Activated T-cell treated with anti-CD3 and anti-CD28 coated beads, Interleukin-2, amount 50 U/mL, for 72 hours (primary cell): ENCODE data around the gene TPSG1. TPM values are rescaled to one million over a fixed set of nuclear protein-coding genes. Genes with fewer than 3 reads are reported as not detected.
"Not testable (repeated sequence)": the region's sequence is repeated elsewhere in the genome, so short reads cannot be mapped to it uniquely, and the experiment has no call there.

Experiments
- ATAC-seq, 2 donors: fragments of 150-1000 bp; cut with Tn5 transposase; replicated peaks in 1 of 2; 2 replicates each; pipeline ENCODE4 v1.10.0; 2021; ENCODE audit warnings: moderate library complexity in 2 of 2, mild to moderate bottlenecking in 1 of 2
- DNase-seq, 2 donors: peaks; one replicate each; pipeline ENCODE4 v3.0.0; 2021 to 2022; ENCODE audit warnings: mixed read lengths in 1 of 2
- H3K27ac Mint-ChIP-seq: one replicate; pipeline ENCODE4 v1.8.0; 2022; ENCODE audit warnings: mild to moderate bottlenecking, moderate library complexity, mixed read lengths
- H3K27me3 Mint-ChIP-seq: one replicate; pipeline ENCODE4 v1.8.0; 2022; ENCODE audit warnings: low read depth, mixed read lengths
- H3K36me3 Mint-ChIP-seq, 2 donors: one replicate each; pipeline ENCODE4 v1.8.0; 2022; ENCODE audit warnings: mixed read lengths in 2 of 2, mild to moderate bottlenecking in 1 of 2; ENCODE audit not compliant: insufficient read depth in 2 of 2
- H3K4me1 Mint-ChIP-seq: one replicate; pipeline ENCODE4 v1.8.0; 2022; ENCODE audit warnings: low read depth, mixed read lengths
- H3K4me3 Mint-ChIP-seq, 2 donors: one replicate each; pipeline ENCODE4 v1.8.0; 2022; ENCODE audit warnings: mild to moderate bottlenecking in 2 of 2, mixed read lengths in 2 of 2, moderate library complexity in 2 of 2
- H3K9me3 Mint-ChIP-seq, 2 donors: one replicate each; pipeline ENCODE4 v1.8.0; 2022; ENCODE audit warnings: mixed read lengths in 2 of 2
- total RNA-seq, 2 donors: library from RNA; stranded (reverse); gene quantifications; one replicate each; pipeline ENCODE4 v1.2.3, GENCODE V29; 2022

The TPSG1 gene
- total RNA-seq, 2 donors from 2014 or later, result 0.32 TPM; not detected in 1

DNA sequence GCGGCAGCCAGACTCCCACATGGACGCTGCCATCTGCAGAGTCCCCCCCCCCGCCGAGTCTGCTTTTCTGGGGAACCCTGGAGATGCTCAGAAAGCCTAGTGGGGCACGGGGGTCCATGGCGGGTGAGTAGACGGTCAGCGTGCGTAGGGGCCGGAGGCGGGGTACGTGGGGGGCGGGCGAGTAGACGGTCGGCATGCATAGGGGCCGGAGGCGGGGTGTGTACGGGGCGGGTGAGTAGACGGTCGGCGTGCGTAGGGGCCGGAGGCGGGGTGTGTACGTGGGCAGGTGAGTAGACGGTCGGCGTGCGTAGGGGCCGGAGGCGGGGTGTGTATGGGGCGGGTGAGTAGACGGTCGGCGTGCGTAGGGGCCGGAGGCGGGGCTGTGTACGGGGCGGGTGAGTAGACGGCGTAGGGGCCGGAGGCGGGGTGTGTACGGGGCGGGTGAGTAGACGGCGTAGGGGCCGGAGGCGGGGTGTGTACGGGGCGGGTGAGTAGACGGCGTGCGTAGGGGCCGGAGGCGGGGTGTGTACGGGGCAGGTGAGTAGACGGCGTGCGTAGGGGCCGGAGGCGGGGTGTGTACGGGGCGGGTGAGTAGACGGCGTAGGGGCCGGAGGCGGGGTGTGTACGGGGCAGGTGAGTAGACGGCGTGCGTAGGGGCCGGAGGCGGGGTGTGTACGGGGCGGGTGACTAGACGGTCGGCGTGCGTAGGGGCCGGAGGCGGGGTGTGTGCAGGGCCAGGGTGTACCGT lies 39.4 kb downstream of the TPSG1 start:
- not testable (repeated sequence) for H3K27ac Mint-ChIP-seq, H3K4me1 Mint-ChIP-seq, H3K36me3 Mint-ChIP-seq, ATAC-seq, H3K9me3 Mint-ChIP-seq, DNase-seq, H3K4me3 Mint-ChIP-seq, H3K27me3 Mint-ChIP-seq

DNA sequence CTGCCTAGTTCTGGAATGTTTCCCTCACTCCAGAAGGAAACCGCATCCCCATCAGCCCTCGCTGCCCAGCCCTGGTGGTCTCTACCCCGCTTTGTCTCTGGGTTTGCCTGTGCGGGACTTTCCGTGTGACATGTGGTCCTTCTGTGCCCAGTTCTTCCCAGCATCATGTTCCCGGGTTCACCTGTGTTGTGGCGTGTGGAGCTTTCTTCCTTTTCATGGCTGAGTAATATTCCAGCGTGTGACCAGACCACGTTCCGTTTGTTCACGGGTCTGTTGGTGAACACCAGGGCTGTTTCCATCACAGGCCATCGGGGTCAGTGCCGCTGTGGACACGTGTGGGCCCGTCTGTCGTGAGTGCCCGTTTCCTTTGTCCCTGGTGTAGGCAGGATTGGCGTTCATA lies 40.1 kb downstream of the TPSG1 start:
- Mint-ChIP-seq H3K36me3 (no peaks in the 10 kb centered on the region), H3K9me3 (no peaks in the 10 kb centered on the region), H3K27ac (no peak overlapping the region), H3K4me3 (no peak overlapping the region), H3K4me1 (no peaks in the 10 kb centered on the region), H3K27me3 (no peaks in the 10 kb centered on the region)
- ATAC-seq (no peak), DNase-seq (no peak)

GRCh38 chr16:1184156-1184868 lies 40.8 kb downstream of the TPSG1 start:
- ATAC-seq, result no peak
- no peaks in the 10 kb centered on the region for H3K9me3 Mint-ChIP-seq
- no peak for DNase-seq
- no peaks in the 10 kb centered on the region for H3K27me3 Mint-ChIP-seq
- H3K36me3 Mint-ChIP-seq, result no peaks in the 10 kb centered on the region
- H3K4me1 Mint-ChIP-seq, result no peaks in the 10 kb centered on the region
- no peak overlapping the region for H3K27ac Mint-ChIP-seq
- no peak overlapping the region for H3K4me3 Mint-ChIP-seq

- DNase-seq (no peak), ATAC-seq (no peak)
- Mint-ChIP-seq H3K27me3 (no peaks in the 10 kb centered on the region), H3K4me1 (no peaks in the 10 kb centered on the region), H3K4me3 (no peak overlapping the region), H3K27ac (no peak overlapping the region), H3K36me3 (no peaks in the 10 kb centered on the region), H3K9me3 (no peaks in the 10 kb centered on the region)
Measured at GRCh38 chr16:1182950-1183907, 41.8 kb downstream of the TPSG1 start.

DNA sequence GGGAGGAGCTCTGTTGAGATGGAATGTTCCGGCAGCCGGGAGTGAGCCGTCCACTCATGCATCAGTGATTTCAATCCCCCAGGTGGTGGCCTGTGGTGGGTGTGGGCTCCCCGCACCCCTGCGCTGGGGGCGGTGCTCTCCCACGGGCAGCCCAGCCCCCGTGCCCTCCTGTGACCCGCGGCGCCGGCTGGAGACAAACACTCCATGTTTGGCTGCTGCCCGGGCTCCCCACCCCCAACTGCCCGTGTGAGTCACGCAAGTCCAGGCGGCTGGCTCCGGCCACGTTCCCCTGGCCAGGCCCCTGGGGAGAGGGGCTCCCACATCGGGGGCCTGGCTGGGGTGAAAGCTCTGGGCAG lies 42.8 kb downstream of the TPSG1 start:
- Mint-ChIP-seq H3K9me3 (no peaks in the 10 kb centered on the region), H3K27ac (no peak overlapping the region), H3K36me3 (no peaks in the 10 kb centered on the region), H3K4me3 (no peak overlapping the region), H3K4me1 (no peaks in the 10 kb centered on the region), H3K27me3 (no peaks in the 10 kb centered on the region)
- no peak for DNase-seq
- no peak for ATAC-seq

GRCh38 chr16:1181404-1182315 lies 43.4 kb downstream of the TPSG1 start:
- H3K36me3 Mint-ChIP-seq, result no peaks in the 10 kb centered on the region
- no peak overlapping the region for H3K4me3 Mint-ChIP-seq
- H3K9me3 Mint-ChIP-seq, result no peaks in the 10 kb centered on the region
- no peaks in the 10 kb centered on the region for H3K4me1 Mint-ChIP-seq
- no peak for DNase-seq
- H3K27ac Mint-ChIP-seq, result no peak overlapping the region
- no peak for ATAC-seq
- no peaks in the 10 kb centered on the region for H3K27me3 Mint-ChIP-seq

GRCh38 chr16:1180549-1181403 lies 44.3 kb downstream of the TPSG1 start:
- H3K36me3 Mint-ChIP-seq, result no peaks in the 10 kb centered on the region
- no peak overlapping the region for H3K27ac Mint-ChIP-seq
- no peak overlapping the region for H3K4me3 Mint-ChIP-seq
- H3K27me3 Mint-ChIP-seq, result no peaks in the 10 kb centered on the region
- DNase-seq, result no peak
- H3K4me1 Mint-ChIP-seq, result no peaks in the 10 kb centered on the region
- no peak for ATAC-seq
- no peaks in the 10 kb centered on the region for H3K9me3 Mint-ChIP-seq

DNA sequence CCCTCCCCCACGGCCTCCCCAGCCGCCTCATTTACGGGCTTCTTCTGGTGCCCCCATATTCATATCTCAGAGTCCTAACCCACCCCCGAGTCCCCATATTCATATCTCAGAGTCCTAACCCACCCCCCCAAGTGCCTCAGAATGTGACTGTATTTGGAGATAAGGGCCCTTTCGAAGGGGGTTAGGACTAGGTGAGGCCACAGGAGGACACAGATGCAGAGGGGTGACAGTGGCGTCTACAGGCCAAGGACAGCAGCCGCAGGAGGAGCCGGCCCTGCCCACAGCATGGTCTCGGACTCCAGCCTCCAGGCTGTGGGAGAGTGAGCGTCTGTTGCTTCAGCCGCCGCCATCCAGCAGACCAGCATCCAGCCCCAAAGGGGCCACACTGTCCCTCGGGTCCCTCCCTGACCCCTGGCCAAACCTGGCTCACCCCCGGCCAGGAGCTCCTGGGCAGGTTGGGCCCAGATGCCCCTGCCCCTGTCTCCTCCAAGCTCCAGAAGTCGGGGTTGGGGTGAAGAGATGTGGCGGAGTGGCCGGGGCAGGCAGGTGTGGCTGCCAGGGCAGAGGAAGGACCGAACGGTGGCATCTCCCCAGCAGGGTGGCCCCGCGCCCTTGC lies 46.7 kb downstream of the TPSG1 start:
- H3K36me3 Mint-ChIP-seq, result no peaks in the 10 kb centered on the region
- no peak overlapping the region for H3K27ac Mint-ChIP-seq

DNA sequence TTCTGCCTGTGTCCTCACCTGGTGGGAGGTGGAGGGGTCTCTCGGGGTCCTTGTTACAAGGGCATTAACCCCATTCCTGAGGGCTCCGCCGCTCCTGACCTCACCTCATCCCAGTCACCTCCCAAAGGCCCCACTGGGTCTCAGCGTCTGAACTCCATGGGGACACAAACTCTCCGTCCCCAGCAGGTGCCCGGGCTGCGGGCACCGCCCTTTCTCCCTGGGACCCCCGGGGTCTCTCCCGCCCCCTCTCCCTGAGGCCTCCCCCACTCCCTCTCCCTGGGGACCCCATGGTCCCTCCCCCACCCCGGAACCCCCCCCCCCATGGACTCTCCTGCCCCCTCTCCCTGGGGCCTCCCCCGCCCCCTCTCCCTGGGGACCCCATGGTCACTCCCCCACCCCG lies 47.3 kb downstream of the TPSG1 start:
- H3K27me3 Mint-ChIP-seq, result no peaks in the 10 kb centered on the region
- H3K36me3 Mint-ChIP-seq, result no peaks in the 10 kb centered on the region
- H3K4me1 Mint-ChIP-seq, result no peaks in the 10 kb centered on the region
- no peaks in the 10 kb centered on the region for H3K9me3 Mint-ChIP-seq
- ATAC-seq (no peak), DNase-seq (no peak)
- no peak overlapping the region for H3K4me3 Mint-ChIP-seq
- no peak overlapping the region for H3K27ac Mint-ChIP-seq

More for the DNA sequence above, 46.7 kb downstream of the TPSG1 start:
- H3K9me3 Mint-ChIP-seq, result no peaks in the 10 kb centered on the region
- no peaks in the 10 kb centered on the region for H3K27me3 Mint-ChIP-seq
- H3K4me3 Mint-ChIP-seq, result no peak overlapping the region
- no peak for DNase-seq
- ATAC-seq, result no peak
- H3K4me1 Mint-ChIP-seq, result no peaks in the 10 kb centered on the region

GRCh38 chr16:1177053-1177452 lies 48.0 kb downstream of the TPSG1 start:
- Mint-ChIP-seq H3K27ac (no peak overlapping the region), H3K36me3 (no peaks in the 10 kb centered on the region), H3K4me1 (no peaks in the 10 kb centered on the region), H3K9me3 (no peaks in the 10 kb centered on the region), H3K27me3 (no peaks in the 10 kb centered on the region), H3K4me3 (no peak overlapping the region)
- ATAC-seq, result no peak
- DNase-seq, result no peak

GRCh38 chr16:1176280-1176897 lies 48.7 kb downstream of the TPSG1 start:
- Mint-ChIP-seq H3K27ac (no peak overlapping the region), H3K4me3 (no peak overlapping the region), H3K27me3 (no peaks in the 10 kb centered on the region), H3K9me3 (no peaks in the 10 kb centered on the region), H3K4me1 (no peaks in the 10 kb centered on the region), H3K36me3 (no peaks in the 10 kb centered on the region)
- DNase-seq (no peak), ATAC-seq (no peak)
